T-helper 2 cell (primary cell): ENCODE measurements around the gene ABHD17C.
"Not testable (repeated sequence)": the region's sequence is repeated elsewhere in the genome, so short reads cannot be mapped to it uniquely, and the experiment has no call there.

Source experiments
- DNase-seq, 5 experiments: peaks; one replicate each; pipeline versions ENCODE4 v3.0.0 to v3.0.0-alpha.2; 2012 to 2022

ABHD17C gene

GRCh38 chr15:80732167-80732566 lies 37.1 kb downstream of the ABHD17C start:
- DNase-seq: no peak

GRCh38 chr15:80732818-80733217 lies 37.7 kb downstream of the ABHD17C start:
- DNase-seq: no peak

GRCh38 chr15:80733460-80733859 lies 38.4 kb downstream of the ABHD17C start:
- no peak for DNase-seq

GRCh38 chr15:80735344-80735743 lies 40.2 kb downstream of the ABHD17C start:
- DNase-seq: no peak

GRCh38 chr15:80736560-80736959 lies 41.5 kb downstream of the ABHD17C start:
- no peak for DNase-seq

- no peak for DNase-seq
Observed at GRCh38 chr15:80739919-80740318, 44.8 kb downstream of the ABHD17C start.

GRCh38 chr15:80742081-80742480 lies 47.0 kb downstream of the ABHD17C start:
- DNase-seq: no peak

GRCh38 chr15:80743189-80743833 lies 48.2 kb downstream of the ABHD17C start:
- DNase-seq: no peak

- DNase-seq: no peak
Observed at GRCh38 chr15:80744415-80744814, 49.3 kb downstream of the ABHD17C start.

GRCh38 chr15:80744826-80745225 lies 49.7 kb downstream of the ABHD17C start:
- DNase-seq: no peak

- DNase-seq: no peak
Observed at GRCh38 chr15:80745888-80746287, 50.8 kb downstream of the ABHD17C start.

- no peak for DNase-seq
Observed at GRCh38 chr15:80747317-80748053, 52.4 kb downstream of the ABHD17C start.

GRCh38 chr15:80749589-80749988 lies 54.5 kb downstream of the ABHD17C start:
- DNase-seq: no peak

- no peak for DNase-seq
Observed at GRCh38 chr15:80750575-80750974, 55.5 kb downstream of the ABHD17C start.

- no peak for DNase-seq
Observed at GRCh38 chr15:80752204-80752603, 57.1 kb downstream of the ABHD17C start.

- no peak for DNase-seq
Observed at GRCh38 chr15:80753161-80753560, 58.1 kb downstream of the ABHD17C start.

GRCh38 chr15:80754014-80754413 lies 58.9 kb downstream of the ABHD17C start:
- no peak for DNase-seq

GRCh38 chr15:80755885-80756284 lies 60.8 kb downstream of the ABHD17C start:
- DNase-seq: peak in 1 of 5 experiments; percentile 54

- DNase-seq: no peak
Observed at GRCh38 chr15:80758130-80758745, 63.1 kb downstream of the ABHD17C start.

- no peak for DNase-seq
Observed at GRCh38 chr15:80760960-80761359, 65.8 kb downstream of the ABHD17C start.

GRCh38 chr15:80761754-80762153 lies 66.6 kb downstream of the ABHD17C start:
- DNase-seq: no peak

GRCh38 chr15:80763235-80763634 lies 68.1 kb downstream of the ABHD17C start:
- not testable (repeated sequence) for DNase-seq

- DNase-seq: no peak
Observed at GRCh38 chr15:80764535-80764934, 69.4 kb downstream of the ABHD17C start.

GRCh38 chr15:80766275-80766674 lies 71.2 kb downstream of the ABHD17C start:
- no peak for DNase-seq
